ENCODE data around the gene DEFB121.

The DEFB121 gene

DNA sequence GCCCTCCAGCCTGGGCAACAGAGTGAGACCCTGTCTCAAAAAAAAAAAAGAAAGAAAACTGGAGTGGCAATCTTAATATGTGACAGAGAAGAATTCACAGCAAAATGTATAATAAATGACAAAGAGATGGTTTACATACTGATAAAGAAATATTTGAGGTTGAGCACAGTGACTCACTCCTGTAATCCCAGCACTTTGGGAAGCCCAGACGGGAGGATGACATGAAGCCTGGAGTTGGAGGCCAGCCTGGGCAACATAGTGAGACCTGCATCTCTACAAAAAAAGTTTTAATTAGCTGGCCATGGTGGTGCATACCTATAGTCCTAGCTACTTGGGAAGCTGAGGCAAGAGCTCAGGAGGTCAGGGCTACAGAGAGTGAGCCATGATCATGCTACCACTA is 50.0 kb downstream of the DEFB121 start:
- no peak for DNase-seq

Measured in femur (tissue), 1 donor.